OCI-LY3 (cell line): ENCODE results near the gene TNFSF12.
A peak's percentile ranks its signal among the peaks of the same experiment; 100 is the strongest.

Source experiments
- H2AFZ ChIP-seq: fragments of 200-600, 300-600 bp; shearing (Covaris generic); 2 replicates; pipeline ENCODE4 v1.6.0; 2014; ENCODE audit warnings: antibody characterized with exemption, low read depth, low read length
- H3K27ac ChIP-seq: fragments of 200-600, 300-600 bp; sonication (generic); 2 replicates; pipeline ENCODE4 v1.5.1; 2014; ENCODE audit warnings: mild to moderate bottlenecking, low read length, moderate library complexity, mixed read lengths
- H3K27me3 ChIP-seq: fragments of 200-600, 300-600 bp; sonication (generic); 2 replicates; pipeline ENCODE4 v1.6.1; 2014; ENCODE audit warnings: low read depth, low read length, mixed read lengths
- H3K36me3 ChIP-seq: fragments of 200-600, 300-600 bp; sonication (generic); replicated peaks from 2 replicates; pipeline ENCODE3; 2014; ENCODE audit warnings: low read depth, low read length, mixed read lengths
- H3K4me1 ChIP-seq: fragments of 300-600, 200-600 bp; sonication (generic); 2 replicates; pipeline ENCODE4 v1.6.1; 2014; ENCODE audit warnings: low read length, mixed read lengths
- H3K4me2 ChIP-seq: fragments of 200-600, 300-600 bp; sonication (generic); 2 replicates; pipeline ENCODE4 v1.6.1; 2014; ENCODE audit warnings: low read length, mixed read lengths
- H3K4me3 ChIP-seq: fragments of 300-600, 200-600 bp; sonication (generic); 2 replicates; pipeline ENCODE4 v1.5.1; 2014; ENCODE audit warnings: antibody characterized with exemption, mild to moderate bottlenecking, low read length, moderate library complexity
- H3K79me2 ChIP-seq: fragments of 300-600, 200-600 bp; shearing (Covaris generic); 2 replicates; pipeline ENCODE4 v1.6.1; 2014; ENCODE audit warnings: mild to moderate bottlenecking, low read length, mixed read lengths
- H3K9ac ChIP-seq: fragments of 300-600, 200-600 bp; shearing (Covaris generic); 2 replicates; pipeline ENCODE4 v1.6.0; 2014; ENCODE audit warnings: mild to moderate bottlenecking, low read length, moderate library complexity
- H3K9me3 ChIP-seq: fragments of 200-600, 300-600 bp; shearing (Covaris generic); 2 replicates; pipeline ENCODE4 v1.6.1; 2014; ENCODE audit warnings: low read length, mixed read lengths; ENCODE audit not compliant: insufficient read depth
- H4K20me1 ChIP-seq: fragments of 200-600, 300-600 bp; sonication (generic); 2 replicates; pipeline ENCODE4 v1.6.1; 2016; ENCODE audit warnings: low read length, mixed read lengths; ENCODE audit not compliant: insufficient read depth
- CTCF ChIP-seq: fragments of 200-600, 300-600 bp; sonication (generic); IDR thresholded peaks from 2 replicates; pipeline ENCODE4 v1.5.1; 2014; ENCODE audit warnings: antibody characterized with exemption, low read length, low read depth
- EZH2phosphoT487 ChIP-seq: fragments of 200-600 bp; shearing (Covaris generic); IDR thresholded peaks from 2 replicates; pipeline ENCODE4 v1.6.1; 2018; ENCODE audit warnings: antibody characterized with exemption, mixed run types, low read depth

TNFSF12 gene

GRCh38 chr17:7556627-7557026 is 7.8 kb downstream of the TNFSF12 start:
- H3K27me3 ChIP-seq, result no peaks in the 10 kb centered on the region
- H3K36me3 ChIP-seq, result no peaks in the 10 kb centered on the region
- no peaks in the 10 kb centered on the region for H3K9me3 ChIP-seq
- peaks cover 6% of the 10 kb centered on the region for H3K79me2 ChIP-seq
- no peak overlapping the region for H3K4me2 ChIP-seq
- H2AFZ ChIP-seq, result no peak overlapping the region
- H3K4me3 ChIP-seq, result no peak overlapping the region
- peaks cover 57% of the 10 kb centered on the region for H3K4me1 ChIP-seq
- no peak overlapping the region for H3K9ac ChIP-seq
- H4K20me1 ChIP-seq, result no peaks in the 10 kb centered on the region
- TF ChIP-seq EZH2phosphoT487 (no peak), CTCF (no peak)
- no peak overlapping the region for H3K27ac ChIP-seq

GRCh38 chr17:7557147-7557764 is 8.4 kb downstream of the TNFSF12 start:
- H3K27ac ChIP-seq, result peak overlapping the region; percentile 82
- peaks cover 11% of the 10 kb centered on the region for H3K79me2 ChIP-seq
- no peaks in the 10 kb centered on the region for H3K27me3 ChIP-seq
- no peak for TF ChIP-seq CTCF
- no peak for TF ChIP-seq EZH2phosphoT487
- H3K4me3 ChIP-seq, result no peak overlapping the region
- H3K36me3 ChIP-seq, result no peaks in the 10 kb centered on the region
- peak overlapping the region; percentile 98; the same call in 1 of the 2 replicates for H3K9ac ChIP-seq
- no peaks in the 10 kb centered on the region for H4K20me1 ChIP-seq
- no peak overlapping the region for H2AFZ ChIP-seq
- H3K4me2 ChIP-seq, result peak overlapping the region; percentile 100
- H3K9me3 ChIP-seq, result no peaks in the 10 kb centered on the region
- peaks cover 53% of the 10 kb centered on the region for H3K4me1 ChIP-seq

GRCh38 chr17:7557775-7558543 is 9.1 kb downstream of the TNFSF12 start:
- peaks cover 18% of the 10 kb centered on the region for H3K79me2 ChIP-seq
- TF ChIP-seq CTCF (no peak), EZH2phosphoT487 (no peak)
- peak overlapping the region; percentile 100 for H3K4me2 ChIP-seq
- H3K36me3 ChIP-seq, result no peaks in the 10 kb centered on the region
- peak overlapping the region; percentile 82 for H3K27ac ChIP-seq
- peaks cover 51% of the 10 kb centered on the region for H3K4me1 ChIP-seq
- no peak overlapping the region; the same call in 1 of the 2 replicates for H2AFZ ChIP-seq
- peak overlapping the region; percentile 98 for H3K9ac ChIP-seq
- H3K9me3 ChIP-seq, result no peaks in the 10 kb centered on the region
- peak overlapping the region; percentile 93 for H3K4me3 ChIP-seq
- no peaks in the 10 kb centered on the region for H4K20me1 ChIP-seq
- no peaks in the 10 kb centered on the region for H3K27me3 ChIP-seq

GRCh38 chr17:7558544-7559319 is 9.9 kb downstream of the TNFSF12 start, which contains the start of gene TNFSF13:
TNFSF13 (plus strand) TSS chr17:7558750; CDS start chr17:7559040, 290 bp downstream.
- H3K4me2 ChIP-seq, result peak within 1 kb of the TSS; percentile 100
- H3K27me3 ChIP-seq, result no peaks in the 10 kb centered on the region
- H3K36me3 ChIP-seq, result no peaks in the 10 kb centered on the region
- H4K20me1 ChIP-seq, result no peaks in the 10 kb centered on the region
- H2AFZ ChIP-seq, result no peak within 1 kb of the TSS; the same call in 1 of the 2 replicates
- H3K9me3 ChIP-seq, result no peaks in the 10 kb centered on the region
- H3K4me3 ChIP-seq, result peak within 1 kb of the TSS; percentile 93
- peaks cover 45% of the 10 kb centered on the region for H3K4me1 ChIP-seq
- H3K79me2 ChIP-seq, result peaks cover 25% of the 10 kb centered on the region
- TF ChIP-seq EZH2phosphoT487 (no peak), CTCF (no peak)
- H3K27ac ChIP-seq, result peak within 1 kb of the TSS; percentile 82
- peak within 1 kb of the TSS; percentile 98 for H3K9ac ChIP-seq
